Right kidney (tissue), 1 donor: ENCODE data around the gene KLHL13.
"Not testable (repeated sequence)": the region's sequence is repeated elsewhere in the genome, so short reads cannot be mapped to it uniquely, and the experiment has no call there.

Experiments
- DNase-seq: peaks from one replicate; pipeline ENCODE4 v3.0.0-alpha.2; 2016

KLHL13 gene

DNA sequence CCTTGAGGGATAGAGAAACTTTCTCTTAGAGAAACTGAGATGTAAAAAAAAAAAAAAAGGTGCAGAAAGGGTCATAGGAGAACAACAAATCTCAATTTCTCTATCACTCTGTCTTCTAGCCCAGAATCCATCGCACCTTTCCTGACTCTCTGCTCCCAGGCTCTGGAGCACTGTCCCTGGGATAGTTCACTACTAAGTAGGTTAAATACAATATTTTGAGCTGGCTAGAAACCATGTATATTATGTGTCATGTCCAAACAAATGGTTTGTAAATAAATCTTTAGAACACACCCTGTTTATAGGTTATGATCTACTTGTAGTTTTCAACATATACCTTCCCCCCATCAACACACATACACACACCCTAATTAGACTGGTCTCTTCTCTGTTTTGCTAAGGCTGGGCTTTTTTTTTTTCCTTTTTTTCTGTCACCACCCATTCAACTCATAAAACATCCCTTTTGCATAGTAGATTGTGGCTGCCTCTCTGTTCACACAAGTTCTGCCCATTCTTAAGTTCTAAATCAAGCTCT is 124.4 kb downstream of the KLHL13 start:
- DNase-seq: no peak

GRCh38 chrX:117990438-117990837 is 126.2 kb downstream of the KLHL13 start:
- DNase-seq: no peak

- DNase-seq: no peak
Measured at GRCh38 chrX:117989512-117989911, 127.1 kb downstream of the KLHL13 start.

- DNase-seq: no peak
Measured at GRCh38 chrX:117987373-117987772, 129.2 kb downstream of the KLHL13 start.

DNA sequence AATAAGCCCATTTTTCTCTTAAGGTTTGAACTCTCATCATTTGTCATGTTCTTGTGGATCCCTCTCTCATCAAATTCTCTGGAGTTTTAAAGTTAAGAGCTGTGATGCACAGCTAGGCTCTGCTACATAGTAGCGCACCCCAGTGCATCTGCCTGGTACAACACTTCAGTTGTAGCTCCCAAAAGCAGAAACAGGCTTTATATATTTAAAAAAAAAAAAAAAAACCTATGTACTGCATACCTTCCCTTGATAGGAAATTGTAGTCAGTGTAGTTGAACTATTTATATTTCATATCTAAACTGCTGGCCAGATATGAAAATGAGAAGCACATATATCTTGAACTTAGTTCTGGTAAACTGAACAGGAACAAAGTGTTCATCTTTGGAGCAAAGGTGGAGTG is 131.4 kb downstream of the KLHL13 start:
- no peak for DNase-seq

DNA sequence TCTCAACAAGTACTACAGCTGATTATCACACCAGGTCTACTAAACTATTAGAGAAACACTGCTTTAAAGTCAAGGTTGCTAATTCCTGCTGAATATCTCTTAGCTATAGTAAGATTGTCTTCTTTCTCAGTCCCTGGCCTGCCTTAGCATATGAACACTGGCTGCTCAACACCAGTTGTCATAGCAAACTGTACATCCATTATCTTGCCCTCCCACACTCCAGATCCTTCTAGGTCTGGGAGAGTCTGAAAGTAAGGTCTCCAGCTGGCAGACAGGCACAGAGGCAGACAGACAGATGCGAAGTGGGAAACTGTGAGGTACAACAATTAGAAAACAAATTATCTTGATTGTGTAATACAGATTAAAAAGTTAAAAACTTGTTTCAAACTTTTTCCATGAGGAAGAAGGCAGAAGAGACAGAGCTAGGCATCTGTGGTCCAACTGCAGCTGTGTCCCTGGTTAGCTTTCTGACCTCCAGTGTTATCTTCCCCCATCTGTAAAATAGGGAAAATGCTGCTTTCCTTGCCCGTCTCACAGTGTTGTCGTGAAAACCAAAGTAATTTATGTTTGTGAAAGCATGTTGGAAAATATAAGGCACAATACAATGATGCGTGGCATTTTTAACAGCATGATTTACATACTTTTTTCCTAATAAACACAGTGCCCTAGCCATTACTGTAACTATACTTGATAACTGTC is 133.8 kb downstream of the KLHL13 start:
- DNase-seq: no peak

- DNase-seq: no peak
Measured at GRCh38 chrX:117978402-117978801, 138.2 kb downstream of the KLHL13 start.

DNA sequence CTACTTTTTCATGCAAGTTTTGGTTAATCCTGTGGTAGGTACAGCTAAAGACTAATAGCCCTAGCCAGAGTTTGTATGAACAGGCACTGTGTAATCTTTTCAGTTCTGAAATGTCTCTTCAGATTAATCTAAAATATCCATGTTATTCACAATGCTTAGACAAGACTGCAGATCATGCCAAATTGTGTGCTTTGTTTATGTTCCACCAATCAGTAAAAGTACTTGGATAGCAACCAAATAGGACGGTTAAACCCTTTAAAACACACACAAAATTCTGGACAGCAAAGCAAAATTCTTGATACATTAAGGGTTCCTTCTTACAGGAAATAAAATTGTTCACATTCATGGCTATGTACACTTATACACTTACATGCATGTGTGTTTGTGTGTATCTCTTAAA is 139.1 kb downstream of the KLHL13 start:
- DNase-seq: no peak

DNA sequence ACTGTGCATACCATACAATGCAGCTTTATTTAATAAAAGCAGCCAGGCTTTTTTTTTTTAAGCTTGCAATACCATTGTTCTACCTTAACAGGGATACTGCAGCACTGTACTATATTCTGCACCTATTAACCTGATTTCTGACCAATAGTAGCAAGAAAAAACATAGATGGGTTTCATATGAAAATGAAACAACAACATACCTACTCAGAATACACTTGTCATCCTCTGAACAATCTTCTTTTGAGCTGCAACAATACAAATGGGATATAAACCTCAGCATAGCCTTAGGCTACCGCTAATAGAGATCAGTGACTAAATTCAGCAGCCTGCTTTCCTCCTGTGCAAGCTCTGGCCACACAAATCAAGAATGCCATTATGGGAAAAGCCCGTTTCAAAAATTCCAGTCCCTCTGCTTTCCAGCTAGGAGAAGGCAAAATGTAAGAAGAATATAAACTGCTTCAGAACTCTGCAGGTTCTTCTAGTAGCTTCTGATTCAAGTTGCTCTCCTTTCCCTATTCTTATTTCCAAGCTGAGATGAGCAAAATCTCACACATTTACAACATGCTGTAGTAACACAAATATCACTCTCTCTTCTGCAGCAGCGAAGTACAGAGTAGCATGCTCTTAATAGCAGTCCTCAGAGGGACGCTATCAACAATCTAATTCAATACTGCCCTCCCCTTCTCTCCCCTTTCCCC is 143.4 kb downstream of the KLHL13 start:
- no peak for DNase-seq

DNA sequence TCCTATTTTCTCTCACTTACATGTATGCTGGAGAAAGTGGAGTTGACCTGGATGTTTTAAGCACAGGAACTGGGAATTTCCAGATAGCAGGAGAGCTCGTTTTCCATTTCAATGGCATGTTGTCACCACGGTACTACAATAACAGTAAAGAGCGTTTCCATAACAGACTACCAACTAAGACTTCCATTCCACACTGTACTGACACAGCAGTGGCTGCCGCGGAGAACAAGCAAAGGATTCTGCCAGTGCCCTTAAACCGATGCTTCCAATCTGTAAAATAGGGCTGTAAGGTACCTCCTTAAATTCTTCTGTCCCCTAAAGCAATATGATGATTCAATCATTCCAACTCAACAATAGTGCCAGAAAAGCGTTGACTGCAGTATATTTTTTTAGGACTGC is 143.9 kb downstream of the KLHL13 start:
- DNase-seq: no peak

DNA sequence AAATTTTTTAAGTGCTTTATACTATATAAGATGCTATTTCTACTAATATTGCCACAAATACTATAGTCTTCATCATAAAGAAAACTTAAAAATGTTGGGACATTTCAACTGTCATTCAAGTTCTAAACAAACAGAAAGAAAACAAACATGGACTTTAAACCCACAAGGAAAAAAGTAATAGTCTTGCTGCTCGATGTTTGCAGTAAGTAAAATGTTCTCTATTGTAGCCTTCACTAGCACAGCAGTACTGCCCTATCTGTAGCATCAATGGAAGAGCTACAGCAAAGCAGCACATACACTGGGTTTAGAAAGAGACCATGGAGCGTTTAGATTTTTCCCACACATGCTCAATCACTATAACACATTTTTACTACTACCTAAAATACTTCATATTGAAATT is 146.8 kb downstream of the KLHL13 start:
- no peak for DNase-seq

- DNase-seq: no peak
Measured at GRCh38 chrX:117969328-117969727, 147.3 kb downstream of the KLHL13 start.

DNA sequence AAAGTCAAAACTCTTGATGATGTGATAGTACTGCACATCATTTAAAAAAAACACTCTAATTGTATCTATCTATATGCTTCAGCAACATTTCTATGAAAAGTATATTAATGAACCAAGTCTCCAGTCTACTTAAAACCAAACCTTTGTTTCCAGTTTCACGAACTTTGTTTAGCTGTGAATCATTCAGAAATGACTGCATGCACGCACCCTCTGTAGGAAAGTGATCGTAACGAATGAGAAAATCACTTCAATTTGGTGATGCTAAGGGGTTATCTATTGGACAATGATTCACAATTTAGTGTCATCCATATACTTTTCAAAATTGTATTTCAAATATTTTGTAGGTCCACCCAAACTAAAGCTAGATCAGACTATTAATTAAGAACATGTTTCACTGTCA is 157.6 kb downstream of the KLHL13 start:
- no peak for DNase-seq

DNA sequence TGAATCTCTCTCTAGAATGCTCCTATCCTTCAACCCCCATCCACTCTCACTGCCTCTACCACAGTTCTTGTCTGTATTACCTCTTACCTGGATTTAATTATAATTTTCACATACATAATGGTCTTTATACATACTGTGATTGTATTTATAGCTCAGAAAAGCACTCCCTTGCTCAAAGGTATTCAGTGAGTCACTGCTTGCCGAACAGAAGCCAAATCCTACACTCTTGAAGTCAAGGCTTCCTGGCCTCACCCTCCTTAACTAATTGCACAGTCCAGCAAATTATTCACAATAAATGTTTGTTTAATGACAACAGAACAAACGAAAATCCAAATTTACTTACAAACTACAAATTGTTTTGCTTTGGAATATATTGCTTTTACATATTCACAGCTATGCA is 159.5 kb downstream of the KLHL13 start:
- no peak for DNase-seq

GRCh38 chrX:117939296-117939695 is 177.3 kb downstream of the KLHL13 start:
- not testable (repeated sequence) for DNase-seq

GRCh38 chrX:117936118-117936517 is 180.5 kb downstream of the KLHL13 start:
- DNase-seq: no peak

DNA sequence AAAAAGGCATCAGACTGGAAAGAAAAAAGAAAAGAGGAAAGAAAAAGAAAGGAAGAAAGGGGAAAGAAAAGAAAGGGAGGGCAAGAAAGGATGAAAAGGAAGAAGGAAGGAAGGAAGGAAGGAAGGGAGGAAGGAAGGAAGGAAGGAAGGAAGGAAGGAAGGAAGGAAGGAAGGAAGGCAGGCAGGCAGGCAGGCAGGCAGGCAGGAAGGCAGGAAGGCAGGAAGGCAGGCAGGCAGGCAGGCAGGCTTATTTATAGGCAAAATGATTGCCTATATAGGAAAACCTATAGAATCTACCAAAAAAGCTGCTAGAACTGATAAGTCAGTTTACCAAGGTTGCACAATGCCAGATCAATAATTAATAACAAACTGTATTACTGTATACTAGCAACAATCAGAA is 186.5 kb downstream of the KLHL13 start:
- not testable (repeated sequence) for DNase-seq

GRCh38 chrX:117919755-117920154 is 196.9 kb downstream of the KLHL13 start:
- DNase-seq: no peak

- DNase-seq: no peak
Measured at GRCh38 chrX:117910216-117910615, 206.4 kb downstream of the KLHL13 start.

- DNase-seq: no peak
Measured at GRCh38 chrX:117898226-117898625, 218.4 kb downstream of the KLHL13 start.

GRCh38 chrX:117895418-117895817 is 221.2 kb downstream of the KLHL13 start:
- no peak for DNase-seq

- DNase-seq: no peak
Measured at GRCh38 chrX:117892469-117892868, 224.1 kb downstream of the KLHL13 start.

- no peak for DNase-seq
Measured at GRCh38 chrX:117871796-117872195, 244.8 kb downstream of the KLHL13 start.

GRCh38 chrX:117860517-117860916 is 256.1 kb downstream of the KLHL13 start:
- no peak for DNase-seq
